ENCODE measurements around the gene TLCD1. TPM values are rescaled to one million over a fixed set of nuclear protein-coding genes. Genes with fewer than 3 reads are reported as not detected.

The TLCD1 gene
- total and polyA plus RNA-seq, 2 donors (not counting 1 experiment from before 2014, with no cell fraction given) = 0.49 to 3.1 TPM

GRCh38 chr17:28715217-28715616 is 10.8 kb downstream of the TLCD1 start:
- ATAC-seq (ENCODE audit: low read depth) = no peak
- Histone ChIP-seq H2AFZ (ENCODE audit: insufficient read depth, low read depth, low read length, poor library complexity, severe bottlenecking) (no peak overlapping the region), H3K9ac (ENCODE audit: low read length) (no peak overlapping the region), H3K27ac (ENCODE audit: low read length in 2 of 2) (no peak overlapping the region), H3K4me1 (ENCODE audit: control insufficient read depth in 2 of 2, insufficient read depth in 2 of 2, low read length in 2 of 2) (peaks cover 31 to 48% of the 10 kb centered on the region in 2 donors), H3K79me2 (ENCODE audit: control insufficient read depth, insufficient read depth, low read length) (peaks cover 4% of the 10 kb centered on the region), H3K9me3 (ENCODE audit: control extremely low read depth in 1 of 3, control insufficient read depth in 2 of 3, insufficient read depth in 1 of 3, low read length in 2 of 3) (no peaks in the 10 kb centered on the region), H3K4me3 (ENCODE audit: control extremely low read depth in 1 of 5, extremely low read depth in 1 of 5, insufficient read depth in 1 of 5, low read depth in 2 of 5, low read length in 4 of 5) (no peak overlapping the region), H3K27me3 (replicated peaks in 1 of 4; ENCODE audit: control extremely low read depth in 1 of 4, control insufficient read depth in 3 of 4, insufficient read depth in 4 of 4, low read length in 3 of 4) (peaks cover 0 to 8% (median 2%) of the 10 kb centered on the region in 4 experiments), H3K36me3 (replicated peaks in 1 of 2; ENCODE audit: control extremely low read depth in 1 of 2, control insufficient read depth in 1 of 2, extremely low read depth in 1 of 2, insufficient read depth in 2 of 2, low read length in 1 of 2) (no peaks in the 10 kb centered on the region), H4K20me1 (ENCODE audit: control insufficient read depth, insufficient read depth, low read length, poor library complexity, severe bottlenecking) (peaks cover 2% of the 10 kb centered on the region), H3K4me2 (replicated peaks; ENCODE audit: low read depth, low read length, poor library complexity, severe bottlenecking) (no peak overlapping the region)
- Mint-ChIP-seq H3K4me3 (peak overlapping the region; percentile 50), H3K9me3 (ENCODE audit: insufficient read depth) (no peaks in the 10 kb centered on the region), H3K4me1 (peaks cover 41% of the 10 kb centered on the region), H3K27ac (no peak overlapping the region), H3K27me3 (no peaks in the 10 kb centered on the region)
- no peak for TF ChIP-seq CTCF (IDR thresholded peaks at IDR 0.05)
- TF ChIP-seq EZH2 (IDR thresholded peaks at IDR 0.05; ENCODE audit: borderline replicate concordance, insufficient read depth, low read depth, low read length, poor library complexity, severe bottlenecking) = no peak
- WGBS (ENCODE audit: insufficient coverage) = no CpG with 5 or more reads among the region's 2 CpGs
- CTCF ChIA-PET = interaction anchor here (1.0 to 1.9 kb wide), 2 partner anchors 11 to 203 kb away, joined by 4 to 6 read pairs; partner anchors contain the start of gene TLCD1
- intact Hi-C loops (cut with micrococcal nuclease) = loop anchor here (5.0 to 10.0 kb wide), 4 partner anchors 37 to 577 kb away; partner anchors contain the start of genes ALDOC, NUFIP2 and PIGS
- no peak for DNase-seq
- POLR2A ChIA-PET = no interaction called here

- Histone ChIP-seq H3K4me3 (ENCODE audit: control extremely low read depth in 1 of 5, extremely low read depth in 1 of 5, insufficient read depth in 1 of 5, low read depth in 2 of 5, low read length in 4 of 5) (no peak overlapping the region), H4K20me1 (ENCODE audit: control insufficient read depth, insufficient read depth, low read length, poor library complexity, severe bottlenecking) (no peaks in the 10 kb centered on the region), H2AFZ (ENCODE audit: insufficient read depth, low read depth, low read length, poor library complexity, severe bottlenecking) (no peak overlapping the region), H3K4me2 (replicated peaks; ENCODE audit: low read depth, low read length, poor library complexity, severe bottlenecking) (no peak overlapping the region), H3K9ac (ENCODE audit: low read length) (no peak overlapping the region), H3K79me2 (ENCODE audit: control insufficient read depth, insufficient read depth, low read length) (no peaks in the 10 kb centered on the region), H3K27me3 (replicated peaks in 1 of 4; ENCODE audit: control extremely low read depth in 1 of 4, control insufficient read depth in 3 of 4, insufficient read depth in 4 of 4, low read length in 3 of 4) (peaks cover 0 to 8% (median 2%) of the 10 kb centered on the region in 4 experiments), H3K4me1 (ENCODE audit: control insufficient read depth in 2 of 2, insufficient read depth in 2 of 2, low read length in 2 of 2) (peaks cover 31 to 46% of the 10 kb centered on the region in 2 donors), H3K36me3 (replicated peaks in 1 of 2; ENCODE audit: control extremely low read depth in 1 of 2, control insufficient read depth in 1 of 2, extremely low read depth in 1 of 2, insufficient read depth in 2 of 2, low read length in 1 of 2) (no peaks in the 10 kb centered on the region), H3K27ac (ENCODE audit: low read length in 2 of 2) (no peak overlapping the region), H3K9me3 (ENCODE audit: control extremely low read depth in 1 of 3, control insufficient read depth in 2 of 3, insufficient read depth in 1 of 3, low read length in 2 of 3) (no peaks in the 10 kb centered on the region)
- CTCF ChIA-PET = no interaction called here
- Mint-ChIP-seq H3K9me3 (ENCODE audit: insufficient read depth) (no peaks in the 10 kb centered on the region), H3K27ac (no peak overlapping the region), H3K4me3 (no peak overlapping the region), H3K4me1 (peaks cover 32% of the 10 kb centered on the region), H3K27me3 (no peaks in the 10 kb centered on the region)
- POLR2A ChIA-PET = no interaction called here
- intact Hi-C loops (cut with micrococcal nuclease) = loop anchor here (10.0 kb wide), 2 partner anchors 139 to 431 kb away; partner anchors contain the start of genes ALDOC and PIGS
- DNase-seq = no peak
- no peak for ATAC-seq (ENCODE audit: low read depth)
- TF ChIP-seq CTCF (IDR thresholded peaks at IDR 0.05) = no peak
- no peak for TF ChIP-seq EZH2 (IDR thresholded peaks at IDR 0.05; ENCODE audit: borderline replicate concordance, insufficient read depth, low read depth, low read length, poor library complexity, severe bottlenecking)
- WGBS (ENCODE audit: insufficient coverage) = 88% methylated on average over 2 of the region's 3 CpGs
Observed at GRCh38 chr17:28714281-28714680, 11.8 kb downstream of the TLCD1 start.
